HG03066 (cell line): ENCODE results near the gene CRIM1.

Experiments used
- ATAC-seq: cut with Tn5 transposase; IDR thresholded peaks from one replicate; pipeline ENCODE4 v1.9.1; 2021; ENCODE audit warnings: low read depth; ENCODE audit not compliant: unreplicated experiment

Gene CRIM1

GRCh38 chr2:36597003-36597531 lies 241.5 kb downstream of the CRIM1 start:
- ATAC-seq = no peak

- ATAC-seq = peak; percentile 99
Measured at GRCh38 chr2:36597532-36598377, 242.2 kb downstream of the CRIM1 start, which contains the start of gene FEZ2. FEZ2 (minus strand) TSS chr2:36598168; CDS start chr2:36598142, 26 bp downstream.
